K562 (cell line): Measurements from ENCODE around the gene USP12. TPM values are rescaled to one million over a fixed set of nuclear protein-coding genes. Genes with fewer than 3 reads are reported as not detected.
A peak's percentile ranks its signal among the peaks of the same experiment; 100 is the strongest.

Experiments
- CREBBP ChIP-seq: IDR thresholded peaks from one replicate; pipeline ENCODE4 v1.6.1; 2012; ENCODE audit warnings: low read depth, mild to moderate bottlenecking, control low read depth, inconsistent platforms, low read length
- CREM ChIP-seq: IDR thresholded peaks from 2 replicates; pipeline ENCODE4 v1.6.1; 2014; ENCODE audit warnings: antibody characterized with exemption, low read depth
- MED1 ChIP-seq: sonication (generic); formaldehyde crosslinking; IDR thresholded peaks from 2 replicates; pipeline ENCODE4 v1.8.1; 2023; ENCODE audit warnings: missing genetic modification reagents, borderline replicate concordance
- NR3C1 ChIP-seq: sonication (generic); formaldehyde crosslinking; IDR thresholded peaks from 2 replicates; pipeline ENCODE4 v1.8.1; 2022; ENCODE audit warnings: missing genetic modification reagents
- REST ChIP-seq, 2 experiments: fragments of 450-650 bp; formaldehyde crosslinking in 1 of 2; IDR thresholded peaks; 2 replicates each; pipeline versions ENCODE4 v1.4.0 to v1.6.1; 2014 to 2020; ENCODE audit warnings: mild to moderate bottlenecking in 2 of 2, borderline replicate concordance in 1 of 2, low read depth in 1 of 2
- SOX6 ChIP-seq: fragments of 450-650 bp; IDR thresholded peaks from 2 replicates; pipeline ENCODE4 v1.6.1; 2014; ENCODE audit warnings: mild to moderate bottlenecking
- ZBTB9 ChIP-seq: fragments of 450-650 bp; formaldehyde crosslinking; IDR thresholded peaks from 2 replicates; pipeline ENCODE4 v1.4.0; 2020; ENCODE audit warnings: mild to moderate bottlenecking, moderate library complexity
- ZNF134 ChIP-seq: fragments of 250-450 bp; sonication (Bioruptor Pico); conservative IDR thresholded peaks from 2 replicates; pipeline ENCODE4 v1.4.0; 2020
- ZNF318 ChIP-seq, 2 experiments: fragments of 450-650 bp; IDR thresholded peaks; 2 replicates each; pipeline ENCODE4 v1.6.1; 2016; ENCODE audit warnings: mild to moderate bottlenecking in 2 of 2, borderline replicate concordance in 1 of 2, low read depth in 1 of 2, moderate library complexity in 1 of 2
- polyA plus RNA-seq, 8 experiments: library from polyadenylated mRNA; depleted of rRNA in 4 of 8; stranded (reverse) in 5 of 8; unstranded in 3 of 8; fragments of >200 nt; fragmentation: Nextera tagmentation in 2 of 8; fragmentation: Illumina TruSeq in 1 of 8; extraction: Ambion mirVana in 2 of 8; extraction: Trizol in 1 of 8; gene quantifications; 2 replicates each; pipeline versions ENCODE4 v1.2.1 to v1.2.3, GENCODE V29; 2011 to 2014; ENCODE audit warnings: inconsistent platforms in 1 of 8, missing spikeins in 1 of 8
- total RNA-seq, 7 experiments: library from RNA; depleted of rRNA in 6 of 7; stranded (reverse); fragments of >200 nt in 6 of 7; fragmentation: Illumina TruSeq in 2 of 7; extraction: Trizol in 2 of 7; gene quantifications; 2 replicates each; pipeline versions ENCODE4 v1.2.1 to v1.2.3, GENCODE V29; 2011 to 2021; ENCODE audit warnings: low replicate concordance in 1 of 7

Gene USP12
- total and polyA plus RNA-seq, 9 of the 15 experiments (the other 6 are each of a cell fraction or from before 2014, with no cell fraction given), result 1.8 to 20.5 (median 13.3) TPM

GRCh38 chr13:27203186-27203585, 31.6 kb upstream of the USP12 start (continued):
- TF ChIP-seq REST (IDR thresholded peaks at IDR 0.05; ENCODE audit: borderline replicate concordance), result peak; percentile 41
- TF ChIP-seq REST (CRISPR knock-in tag; IDR thresholded peaks at IDR 0.05; ENCODE audit: low read depth), result no peak
- no peak for TF ChIP-seq ZBTB9
- TF ChIP-seq ZNF318 (IDR thresholded peaks at IDR 0.05; ENCODE audit: borderline replicate concordance in 1 of 2, low read depth in 1 of 2), result no peak
- TF ChIP-seq SOX6, result no peak
- no peak for TF ChIP-seq CREBBP
- no peak for TF ChIP-seq MED1 (CRISPR knock-in tag)
- TF ChIP-seq CREM, result no peak
- TF ChIP-seq NR3C1 (CRISPR knock-in tag), result no peak
- TF ChIP-seq ZNF134 (CRISPR knock-in tag), result no peak
